IMR-90 (cell line): ENCODE data around the gene MYDGF. TPM values are rescaled to one million over a fixed set of nuclear protein-coding genes. Genes with fewer than 3 reads are reported as not detected.

Experiments used
- ATAC-seq: fragments of 200-7000 bp; cut with Tn5 transposase; 2 replicates; pipeline ENCODE4 v1.9.1; 2020; ENCODE audit warnings: low read depth, mild to moderate bottlenecking, moderate library complexity
- BruUV-seq: library from RNA; stranded (reverse); fragments of 400-500 nt; replicated peaks from 2 replicates; lab custom pipeline; 2021; lab: Mats Ljungman, UMichigan
- CTCF ChIA-PET: fragments of 300-600 bp; formaldehyde crosslinking; extraction: SDS; loops from one replicate; lab custom pipeline; 2021; ENCODE audit warnings: antibody characterized with exemption; lab: Yijun Ruan, JAX
- POLR2A ChIA-PET: fragments of 300-600 bp; sonication (Branson Sonifier 250); formaldehyde crosslinking; loops from one replicate; lab custom pipeline; 2022; ENCODE audit warnings: antibody characterized with exemption; ENCODE audit not compliant: unreplicated experiment; lab: Charles Lee
- DNase-seq: peaks from one replicate; pipeline ENCODE4 v3.0.0; 2013
- H2AFZ ChIP-seq: replicated peaks from 2 replicates; pipeline ENCODE3; 2013; ENCODE audit warnings: low read length, mild to moderate bottlenecking; ENCODE audit not compliant: poor library complexity
- H2AK5ac ChIP-seq: 2 replicates; pipeline ENCODE4 v1.6.1; 2013; ENCODE audit warnings: low read depth, low read length, inconsistent platforms
- H2AK9ac ChIP-seq: replicated peaks from 2 replicates; pipeline ENCODE3; 2013; ENCODE audit warnings: mild to moderate bottlenecking, low read depth, low read length, moderate library complexity; ENCODE audit not compliant: poor library complexity
- H2BK120ac ChIP-seq: 2 replicates; pipeline ENCODE4 v1.6.1; 2013; ENCODE audit warnings: low read depth, low read length, inconsistent platforms
- H2BK15ac ChIP-seq: 3 replicates; pipeline ENCODE4 v1.6.1; 2013; ENCODE audit warnings: low read depth, low read length, inconsistent platforms
- H2BK20ac ChIP-seq: 2 replicates; pipeline ENCODE4 v1.6.1; 2013; ENCODE audit warnings: low read depth, mild to moderate bottlenecking, inconsistent platforms, low read length, moderate library complexity
- H2BK5ac ChIP-seq: 2 replicates; pipeline ENCODE4 v1.6.1; 2013; ENCODE audit warnings: mild to moderate bottlenecking, low read depth, low read length, inconsistent platforms; ENCODE audit not compliant: poor library complexity, severe bottlenecking
- H3K14ac ChIP-seq: replicated peaks from 2 replicates; pipeline ENCODE4 v1.6.1; 2013; ENCODE audit warnings: low read depth, low read length, inconsistent platforms
- H3K18ac ChIP-seq: 2 replicates; pipeline ENCODE4 v1.6.1; 2013; ENCODE audit warnings: low read depth, low read length, control low read depth
- H3K23ac ChIP-seq: 2 replicates; pipeline ENCODE4 v1.6.1; 2013; ENCODE audit warnings: low read depth, low read length, inconsistent platforms
- H3K27ac ChIP-seq: 2 replicates; pipeline ENCODE4 v1.5.1; 2013; ENCODE audit warnings: mild to moderate bottlenecking, control low read depth, low read length; ENCODE audit not compliant: insufficient read depth
- H3K27me3 ChIP-seq: 2 replicates; pipeline ENCODE4 v1.6.1; 2013; ENCODE audit warnings: low read length; ENCODE audit not compliant: control insufficient read depth, insufficient read depth
- H3K36me3 ChIP-seq: 2 replicates; pipeline ENCODE4 v1.6.1; 2013; ENCODE audit warnings: low read length, mixed read lengths; ENCODE audit not compliant: control insufficient read depth, insufficient read depth
- H3K4ac ChIP-seq: 2 replicates; pipeline ENCODE4 v1.6.1; 2013; ENCODE audit warnings: low read depth, low read length, inconsistent platforms
- H3K4me1 ChIP-seq: 2 replicates; pipeline ENCODE4 v1.6.1; 2013; ENCODE audit warnings: low read length, mixed read lengths; ENCODE audit not compliant: control insufficient read depth, insufficient read depth
- H3K4me2 ChIP-seq: 2 replicates; pipeline ENCODE4 v1.6.1; 2013; ENCODE audit warnings: low read depth, mild to moderate bottlenecking, control low read depth, low read length, moderate library complexity
- H3K4me3 ChIP-seq: 2 replicates; pipeline ENCODE4 v1.5.1; 2013; ENCODE audit warnings: low read depth, mild to moderate bottlenecking, control low read depth, low read length, moderate library complexity; ENCODE audit not compliant: insufficient read depth
- H3K56ac ChIP-seq: 2 replicates; pipeline ENCODE4 v1.6.1; 2013; ENCODE audit warnings: low read length, inconsistent platforms; ENCODE audit not compliant: insufficient read depth; ENCODE audit errors: extremely low read depth
- H3K79me1 ChIP-seq, 2 experiments: 2 replicates each; pipeline ENCODE4 v1.6.1; 2013; ENCODE audit warnings: low read length in 2 of 2, inconsistent platforms in 1 of 2, low read depth in 1 of 2
- H3K9ac ChIP-seq: 2 replicates; pipeline ENCODE4 v1.6.1; 2013; ENCODE audit warnings: low read depth, low read length, control low read depth
- H3K9me1 ChIP-seq: 2 replicates; pipeline ENCODE4 v1.6.1; 2013; ENCODE audit warnings: low read length, inconsistent platforms; ENCODE audit not compliant: insufficient read depth
- H3K9me3 ChIP-seq: 2 replicates; pipeline ENCODE4 v1.6.1; 2013; ENCODE audit warnings: low read length; ENCODE audit not compliant: control insufficient read depth, insufficient read depth
- H4K20me1 ChIP-seq: 2 replicates; pipeline ENCODE4 v1.6.1; 2013; ENCODE audit warnings: low read length, inconsistent platforms; ENCODE audit not compliant: insufficient read depth
- H4K5ac ChIP-seq: 2 replicates; pipeline ENCODE4 v1.6.1; 2013; ENCODE audit warnings: mild to moderate bottlenecking, low read depth, low read length, control low read depth
- H4K8ac ChIP-seq, 2 experiments: 2 replicates each; pipeline ENCODE4 v1.6.1; 2013; ENCODE audit warnings: low read depth in 2 of 2, low read length in 2 of 2, control low read depth in 1 of 2, inconsistent platforms in 1 of 2
- H4K91ac ChIP-seq: 2 replicates; pipeline ENCODE4 v1.6.1; 2013; ENCODE audit warnings: low read depth, low read length, inconsistent platforms; ENCODE audit not compliant: insufficient read depth
- CHD1 ChIP-seq: IDR thresholded peaks from 2 replicates; pipeline ENCODE4 v1.6.1; 2012; ENCODE audit warnings: low read depth, low read length, improper control_type of control experiment
- RAD21 ChIP-seq: IDR thresholded peaks from 2 replicates; pipeline ENCODE4 v1.6.1; 2012; ENCODE audit warnings: low read length, improper control_type of control experiment
- USF2 ChIP-seq: fragments of 150-350 bp; IDR thresholded peaks from 2 replicates; pipeline ENCODE4 v1.6.1; 2017; ENCODE audit warnings: mild to moderate bottlenecking, antibody characterized with exemption, low read length, low read depth
- WGBS, 2 experiments: methylation state at CpG; one replicate each; pipeline versions ENCODE4 v1.1.5 to v1.1.7; 2013; ENCODE audit warnings: missing lambda C conversion rate in 2 of 2; ENCODE audit not compliant: insufficient read length in 1 of 2; ENCODE audit errors: extremely low coverage in 2 of 2; 5-methylcytosine and 5-hydroxymethylcytosine counted together
- dilution Hi-C: fragments of 300-500 bp; cut with HindIII; formaldehyde crosslinking; loops from one replicate; pipeline ENCODE4 v1.14.3; 2018; ENCODE audit warnings: low sequenced_read_pairs; ENCODE audit not compliant: unreplicated experiment
- in situ Hi-C: fragments of 300-500 bp; cut with MboI; formaldehyde crosslinking; loops from 3 replicates; pipeline ENCODE4 v1.14.3; 2019; ENCODE audit warnings: low sequenced_read_pairs, inconsistent platforms, mixed read lengths
- intact Hi-C: fragments of 100-400 bp; cut with micrococcal nuclease; formaldehyde crosslinking; loops from 2 replicates; pipeline ENCODE4 v1.10.0; 2022
- polyA plus RNA-seq, 3 experiments: library from polyadenylated mRNA; depleted of rRNA; stranded (reverse); fragments of >200 nt; gene quantifications; 2 replicates each; pipeline ENCODE4 v1.2.3, GENCODE V29; 2012; ENCODE audit warnings: low replicate concordance in 1 of 3
- total RNA-seq: library from RNA; depleted of rRNA; stranded (reverse); fragments of >200 nt; gene quantifications from 2 replicates; pipeline ENCODE4 v1.2.3, GENCODE V29; 2012; rRNA removed

MYDGF gene
- total and polyA plus RNA-seq, 2 of the 4 experiments (the other 2 are of a cell fraction), result 203 to 310 TPM

GRCh38 chr19:4609878-4610511, 60.1 kb downstream of the MYDGF start:
- no peaks in the 10 kb centered on the region for H3K36me3 ChIP-seq
- no peak overlapping the region for H3K23ac ChIP-seq
- no peak overlapping the region for H3K4ac ChIP-seq
- TF ChIP-seq RAD21, result no peak
- no peak for TF ChIP-seq USF2
- no peak for TF ChIP-seq CHD1
- H3K27ac ChIP-seq, result no peak overlapping the region
- intact Hi-C loops (no loop called here), dilution Hi-C loops (no loop called here), in situ Hi-C loops (no loop called here)
- WGBS, 2 experiments, result 31% methylated on average over 5 of the region's 15 CpGs; no CpG with 5 or more reads in 1 of the 2 experiments
- H3K27me3 ChIP-seq, result peaks cover 41% of the 10 kb centered on the region
- peak overlapping the region; percentile 58 for H2AFZ ChIP-seq
- CTCF ChIA-PET, result no interaction called here
- ATAC-seq (no peak), DNase-seq (no peak)
- H3K9ac ChIP-seq, result no peak overlapping the region
- no peak overlapping the region for H2BK120ac ChIP-seq
- no peak overlapping the region for H4K5ac ChIP-seq
- no peak overlapping the region for H3K14ac ChIP-seq
- no peak overlapping the region for H4K91ac ChIP-seq
- H3K56ac ChIP-seq, result no peak overlapping the region
- BruUV-seq, result no TSS peak
- H3K9me1 ChIP-seq, result no peaks in the 10 kb centered on the region
- POLR2A ChIA-PET, result no interaction called here
- H3K79me1 ChIP-seq, result no peaks in the 10 kb centered on the region
- H2BK5ac ChIP-seq, result no peak overlapping the region
- H4K20me1 ChIP-seq, result no peaks in the 10 kb centered on the region
- H4K8ac ChIP-seq, result no peak overlapping the region
- H3K4me1 ChIP-seq, result no peaks in the 10 kb centered on the region; the same call in 1 of the 2 replicates
- H3K18ac ChIP-seq, result no peak overlapping the region
- H3K4me2 ChIP-seq, result no peak overlapping the region; the same call in 1 of the 2 replicates
- H2AK9ac ChIP-seq, result no peak overlapping the region
- no peak overlapping the region for H2AK5ac ChIP-seq
- no peaks in the 10 kb centered on the region for H3K9me3 ChIP-seq
- no peak overlapping the region for H2BK20ac ChIP-seq
- no peak overlapping the region for H2BK15ac ChIP-seq
- no peak overlapping the region for H3K4me3 ChIP-seq

Other genes starting within 250 kb of the MYDGF start
- gene UBXN6, start 212.5 kb downstream of the MYDGF start, total RNA-seq, result 74.2 and 84.2 TPM in 2 replicates
- gene UBXN6, start 212.5 kb downstream of the MYDGF start, polyA plus RNA-seq (2012; rRNA removed), result 86.5 and 98.3 TPM in 2 replicates
- gene HDGFL2, start 198.0 kb downstream of the MYDGF start, total RNA-seq, result 35.8 and 45.5 TPM in 2 replicates
- gene HDGFL2, start 198.0 kb downstream of the MYDGF start, polyA plus RNA-seq (2012; rRNA removed), result 48.5 and 53.0 TPM in 2 replicates
- under 0.01 TPM in 2 replicates for gene PLIN4, start 151.9 kb downstream of the MYDGF start, total RNA-seq
- 0.07 and 0.09 TPM in 2 replicates for gene PLIN4, start 151.9 kb downstream of the MYDGF start, polyA plus RNA-seq (2012; rRNA removed)
- not detected in 2 replicates for gene PLIN5, start 135.1 kb downstream of the MYDGF start, total RNA-seq
- gene PLIN5, start 135.1 kb downstream of the MYDGF start, polyA plus RNA-seq (2012; rRNA removed), result not detected in 2 replicates
- not detected in 2 replicates for gene LRG1, start 130.3 kb downstream of the MYDGF start, total RNA-seq
- gene LRG1, start 130.3 kb downstream of the MYDGF start, polyA plus RNA-seq (2012; rRNA removed), result 0.03 TPM in 1 of 2 replicates, not detected in the other
- 0.18 and 0.28 TPM in 2 replicates for gene SEMA6B, start 110.7 kb downstream of the MYDGF start, total RNA-seq
- 0.72 and 0.73 TPM in 2 replicates for gene SEMA6B, start 110.7 kb downstream of the MYDGF start, polyA plus RNA-seq (2012; rRNA removed)
- gene TNFAIP8L1, start 30.8 kb downstream of the MYDGF start, total RNA-seq, result 2.5 and 3.1 TPM in 2 replicates
- gene TNFAIP8L1, start 30.8 kb downstream of the MYDGF start, polyA plus RNA-seq (2012; rRNA removed), result 6.0 TPM in 2 replicates
- gene DPP9, start 53.5 kb upstream of the MYDGF start, total RNA-seq, result 12.2 and 12.4 TPM in 2 replicates
- gene DPP9, start 53.5 kb upstream of the MYDGF start, polyA plus RNA-seq (2012; rRNA removed), result 33.0 and 37.3 TPM in 2 replicates
- gene FEM1A, start 121.4 kb upstream of the MYDGF start, total RNA-seq, result 8.6 and 8.8 TPM in 2 replicates
- gene FEM1A, start 121.4 kb upstream of the MYDGF start, polyA plus RNA-seq (2012; rRNA removed), result 5.3 and 5.8 TPM in 2 replicates
- gene TICAM1, start 161.4 kb upstream of the MYDGF start, total RNA-seq, result 0.90 and 1.1 TPM in 2 replicates
- gene TICAM1, start 161.4 kb upstream of the MYDGF start, polyA plus RNA-seq (2012; rRNA removed), result 9.2 and 10.9 TPM in 2 replicates
- gene PLIN3, start 197.3 kb upstream of the MYDGF start, total RNA-seq, result 246 and 289 TPM in 2 replicates
- 147 and 170 TPM in 2 replicates for gene PLIN3, start 197.3 kb upstream of the MYDGF start, polyA plus RNA-seq (2012; rRNA removed)
- gene ARRDC5, start 232.6 kb upstream of the MYDGF start, total RNA-seq, result not detected in 2 replicates
- gene ARRDC5, start 232.6 kb upstream of the MYDGF start, polyA plus RNA-seq (2012; rRNA removed), result not detected in 2 replicates
- gene UHRF1, start 239.2 kb upstream of the MYDGF start, total RNA-seq, result 57.4 and 70.3 TPM in 2 replicates
- gene UHRF1, start 239.2 kb upstream of the MYDGF start, polyA plus RNA-seq (2012; rRNA removed), result 47.4 and 49.2 TPM in 2 replicates